GM04504 (cell line): ENCODE results near the gene NKD1.
A peak's percentile ranks its signal among the peaks of the same experiment; 100 is the strongest.

ENCODE experiments used
- DNase-seq: peaks from one replicate; pipeline ENCODE4 v3.0.0-alpha.2; 2012; ENCODE audit warnings: low read depth

The NKD1 gene

GRCh38 chr16:50646345-50646744 is 98.1 kb downstream of the NKD1 start:
- DNase-seq = no peak

DNA sequence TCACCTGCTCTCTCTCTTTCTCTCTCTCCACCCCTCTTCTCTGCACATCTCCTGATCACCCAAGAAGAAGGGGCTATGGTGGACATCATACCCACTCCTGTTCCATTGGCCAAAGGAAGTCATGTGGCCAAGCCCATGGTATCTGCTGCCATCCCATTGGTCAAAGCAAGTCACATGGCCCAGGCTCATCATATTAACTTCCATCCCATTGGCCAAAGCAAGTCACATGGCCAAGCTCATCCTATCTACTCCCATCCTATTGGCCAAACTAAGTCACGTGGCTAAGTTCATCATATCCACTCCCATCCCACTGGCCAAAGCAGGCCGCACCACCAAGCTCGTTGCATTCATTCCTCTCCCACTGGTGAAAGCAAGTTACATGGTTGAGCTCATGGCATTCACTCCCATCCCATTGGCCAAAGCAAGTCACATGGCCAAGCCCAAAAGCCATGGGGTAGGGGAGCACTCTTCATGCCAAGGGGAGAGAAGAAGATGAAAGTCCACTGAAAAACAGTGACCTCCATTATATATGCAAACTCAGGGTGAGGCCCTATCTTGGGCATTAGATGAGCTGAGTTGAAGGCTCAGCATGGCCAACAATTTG is 103.7 kb downstream of the NKD1 start:
- no peak for DNase-seq

- DNase-seq = no peak
Measured at GRCh38 chr16:50652836-50653425, 104.7 kb downstream of the NKD1 start.

- no peak for DNase-seq
Measured at GRCh38 chr16:50653633-50654519, 105.7 kb downstream of the NKD1 start.

DNA sequence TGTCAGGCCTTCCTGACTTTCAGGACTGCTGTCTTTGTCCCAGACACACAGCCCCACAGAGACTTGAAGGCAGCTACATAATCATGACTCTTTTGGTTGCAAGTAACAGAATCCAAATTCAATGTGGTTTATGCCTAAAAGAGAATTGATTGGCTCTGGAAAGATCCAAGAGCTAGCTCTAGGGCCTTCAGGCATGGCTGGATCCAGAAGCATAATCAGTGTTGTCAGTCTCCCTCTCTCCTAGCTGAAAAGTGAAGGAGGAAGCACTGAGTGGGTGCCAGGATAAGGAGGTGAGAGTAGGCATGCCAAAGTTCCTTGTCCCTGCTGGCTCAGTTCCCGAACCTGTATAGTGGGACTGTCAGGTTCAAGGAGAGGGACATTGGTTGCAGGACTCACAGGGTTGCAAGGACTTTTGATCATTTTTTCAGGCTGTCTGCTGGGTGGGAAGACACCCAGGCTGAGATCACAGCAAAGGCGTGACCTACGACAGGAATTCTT is 107.4 kb downstream of the NKD1 start:
- no peak for DNase-seq

DNA sequence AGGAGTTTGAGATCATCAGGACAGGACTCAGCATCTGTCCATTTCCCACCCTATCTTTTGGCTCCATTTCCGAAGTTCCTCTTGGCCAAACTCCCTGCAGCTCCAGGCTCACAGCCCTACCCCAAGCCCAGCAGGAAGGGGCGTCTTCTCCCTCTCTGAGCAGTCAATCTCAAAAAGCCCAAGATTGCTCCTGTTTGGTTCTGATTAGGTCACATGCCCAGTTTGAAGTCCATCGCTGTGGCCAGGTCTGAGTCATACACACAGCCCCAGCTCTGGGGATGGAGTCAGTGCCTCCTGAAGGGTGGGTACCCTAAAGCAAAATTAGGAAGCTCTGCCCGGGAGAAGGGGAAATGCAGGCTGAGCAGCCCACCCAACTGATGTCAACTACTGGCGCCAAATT is 109.0 kb downstream of the NKD1 start:
- DNase-seq = no peak

GRCh38 chr16:50659806-50660205 is 111.6 kb downstream of the NKD1 start:
- DNase-seq = no peak

GRCh38 chr16:50662306-50662940 is 114.2 kb downstream of the NKD1 start:
- DNase-seq = no peak

- DNase-seq = no peak
Measured at GRCh38 chr16:50664270-50664669, 116.1 kb downstream of the NKD1 start.

GRCh38 chr16:50665128-50665878 is 117.1 kb downstream of the NKD1 start:
- DNase-seq = peak; percentile 40

- no peak for DNase-seq
Measured at GRCh38 chr16:50666658-50667496, 118.7 kb downstream of the NKD1 start.

GRCh38 chr16:50667497-50668367 is 119.5 kb downstream of the NKD1 start:
- no peak for DNase-seq

- no peak for DNase-seq
Measured at GRCh38 chr16:50668368-50669008, 120.3 kb downstream of the NKD1 start.

DNA sequence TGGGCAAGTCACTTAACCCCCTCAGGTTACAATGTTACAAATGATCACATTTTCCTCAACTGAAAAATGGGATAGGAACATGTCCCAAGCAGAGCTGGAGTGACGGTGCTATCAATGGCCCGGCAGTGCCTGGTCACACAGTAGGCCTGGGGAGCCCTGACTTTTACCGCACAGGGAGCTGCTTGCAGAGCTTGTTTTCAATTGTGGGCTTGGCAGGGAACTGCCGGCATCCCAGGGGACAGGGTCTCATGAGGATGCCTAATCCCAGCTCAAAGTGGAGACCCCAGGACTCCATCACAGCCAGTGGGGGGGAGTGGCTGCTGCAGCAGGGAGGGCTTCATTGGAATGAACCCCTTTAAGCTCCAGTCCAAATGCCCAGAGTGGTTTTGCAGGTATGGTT is 121.5 kb downstream of the NKD1 start:
- no peak for DNase-seq

- DNase-seq = no peak
Measured at GRCh38 chr16:50670476-50670875, 122.3 kb downstream of the NKD1 start.

DNA sequence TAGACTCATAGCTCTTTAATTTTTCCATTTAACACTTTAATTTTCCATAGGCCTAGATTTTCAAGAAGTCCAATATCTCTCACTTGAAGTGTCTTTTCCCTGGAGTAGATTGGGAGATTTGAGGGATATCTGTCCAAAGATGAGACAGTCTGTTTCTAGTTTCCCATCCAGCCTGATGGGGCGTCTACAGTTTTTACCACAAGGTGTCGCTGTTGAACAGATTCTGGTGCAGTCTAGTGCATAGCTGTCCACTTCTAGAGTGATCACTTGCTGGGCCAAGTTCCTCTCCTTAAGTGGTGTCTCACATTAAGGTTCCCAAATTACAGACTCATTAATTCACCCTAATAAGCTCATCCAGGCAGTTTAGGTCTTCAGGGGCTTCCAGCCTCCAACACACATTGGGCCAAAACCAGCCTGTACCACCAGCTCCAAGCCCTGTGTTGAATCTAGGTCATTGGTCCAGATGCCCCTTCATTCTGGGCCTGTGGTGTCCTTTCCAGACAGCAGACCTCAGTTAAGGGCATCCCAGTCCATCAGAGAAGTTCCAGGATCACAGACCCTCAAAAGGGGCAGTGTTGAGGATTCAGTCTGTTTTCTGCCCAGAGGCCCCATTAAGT is 123.6 kb downstream of the NKD1 start:
- DNase-seq = peak; percentile 4

GRCh38 chr16:50673496-50674275 is 125.5 kb downstream of the NKD1 start:
- DNase-seq = no peak

DNA sequence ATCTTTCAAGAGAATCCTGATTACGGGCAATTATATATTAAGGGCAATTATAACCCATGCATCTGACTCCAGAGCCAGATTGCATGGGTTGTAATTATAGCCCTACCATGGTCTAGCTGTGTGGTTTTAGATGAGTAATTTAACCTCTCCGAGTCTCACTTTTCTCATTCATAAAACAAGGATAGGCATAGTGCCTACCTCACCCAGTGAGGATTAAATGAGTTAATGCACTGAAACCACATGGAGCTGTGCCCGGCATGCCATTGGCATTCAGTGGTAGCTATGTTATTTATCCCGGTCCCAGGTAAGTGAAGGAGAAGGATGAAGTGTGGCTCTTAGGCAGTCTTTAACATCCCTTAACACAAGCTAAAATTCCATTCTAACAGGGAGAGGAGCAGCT is 126.6 kb downstream of the NKD1 start:
- no peak for DNase-seq
